HG03442 (cell line): ENCODE results near the gene USP34.
A peak's percentile ranks its signal among the peaks of the same experiment; 100 is the strongest.
"Not testable (repeated sequence)": the region's sequence is repeated elsewhere in the genome, so short reads cannot be mapped to it uniquely, and the experiment has no call there.

Experiments
- ATAC-seq: cut with Tn5 transposase; IDR thresholded peaks from one replicate; pipeline ENCODE4 v1.9.1; 2021; ENCODE audit warnings: mild to moderate bottlenecking, moderate library complexity; ENCODE audit not compliant: unreplicated experiment

USP34 gene

GRCh38 chr2:61470965-61471904 is at the start of gene USP34:
Gene USP34, minus strand, starts transcription at chr2:61471087. Its CDS starts 395 bp downstream, at chr2:61470692.
- ATAC-seq = peak; percentile 72

DNA sequence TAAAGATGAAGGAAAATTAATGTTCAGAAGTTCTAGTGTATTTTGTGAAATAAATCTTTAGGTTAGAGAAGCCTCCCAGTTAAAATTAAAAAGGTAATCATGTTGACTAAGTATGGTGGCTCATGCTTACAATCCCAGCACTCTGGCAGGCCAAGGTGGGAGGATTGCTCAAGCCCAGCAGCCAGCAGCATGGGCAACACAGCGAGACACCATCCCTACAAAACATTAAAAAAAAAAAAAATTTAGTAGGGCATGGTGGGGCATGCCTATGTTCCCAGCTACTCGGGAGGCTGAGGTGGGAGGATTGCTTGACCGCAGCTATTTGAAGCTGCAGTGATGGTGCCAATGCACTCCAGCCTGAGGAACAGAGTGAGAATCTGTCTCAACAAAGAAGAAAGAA is 49.4 kb upstream of the USP34 start:
- no peak for ATAC-seq

DNA sequence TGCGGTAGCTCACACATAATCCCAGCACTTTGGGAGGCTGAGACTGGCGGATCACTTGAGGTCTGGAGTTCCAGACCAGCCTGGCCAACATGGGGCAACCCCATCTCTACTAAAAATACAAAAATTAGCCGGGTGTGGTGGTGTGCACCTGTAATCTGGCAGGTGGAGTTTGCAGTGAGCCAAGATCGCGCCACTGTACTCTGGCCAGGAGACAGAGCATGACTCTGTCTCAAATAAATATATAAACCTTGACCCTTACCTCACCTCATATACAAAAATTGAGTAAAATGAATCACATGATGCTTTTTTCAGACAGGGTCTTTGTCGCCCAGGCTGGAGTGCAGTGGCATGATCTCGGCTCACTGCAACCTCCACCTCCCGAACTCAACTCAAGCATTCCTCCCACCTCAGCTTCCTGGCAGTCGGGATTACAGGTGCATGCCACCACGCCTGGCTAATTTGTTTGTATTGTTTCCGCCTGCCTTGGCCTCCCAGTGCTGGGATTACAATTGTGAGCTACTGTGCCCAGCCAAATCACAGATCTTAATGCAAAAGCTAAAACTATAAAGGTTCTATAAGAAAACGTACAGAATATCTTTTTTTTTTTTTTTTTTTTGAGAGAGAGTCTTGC is 42.0 kb upstream of the USP34 start:
- ATAC-seq = no peak

DNA sequence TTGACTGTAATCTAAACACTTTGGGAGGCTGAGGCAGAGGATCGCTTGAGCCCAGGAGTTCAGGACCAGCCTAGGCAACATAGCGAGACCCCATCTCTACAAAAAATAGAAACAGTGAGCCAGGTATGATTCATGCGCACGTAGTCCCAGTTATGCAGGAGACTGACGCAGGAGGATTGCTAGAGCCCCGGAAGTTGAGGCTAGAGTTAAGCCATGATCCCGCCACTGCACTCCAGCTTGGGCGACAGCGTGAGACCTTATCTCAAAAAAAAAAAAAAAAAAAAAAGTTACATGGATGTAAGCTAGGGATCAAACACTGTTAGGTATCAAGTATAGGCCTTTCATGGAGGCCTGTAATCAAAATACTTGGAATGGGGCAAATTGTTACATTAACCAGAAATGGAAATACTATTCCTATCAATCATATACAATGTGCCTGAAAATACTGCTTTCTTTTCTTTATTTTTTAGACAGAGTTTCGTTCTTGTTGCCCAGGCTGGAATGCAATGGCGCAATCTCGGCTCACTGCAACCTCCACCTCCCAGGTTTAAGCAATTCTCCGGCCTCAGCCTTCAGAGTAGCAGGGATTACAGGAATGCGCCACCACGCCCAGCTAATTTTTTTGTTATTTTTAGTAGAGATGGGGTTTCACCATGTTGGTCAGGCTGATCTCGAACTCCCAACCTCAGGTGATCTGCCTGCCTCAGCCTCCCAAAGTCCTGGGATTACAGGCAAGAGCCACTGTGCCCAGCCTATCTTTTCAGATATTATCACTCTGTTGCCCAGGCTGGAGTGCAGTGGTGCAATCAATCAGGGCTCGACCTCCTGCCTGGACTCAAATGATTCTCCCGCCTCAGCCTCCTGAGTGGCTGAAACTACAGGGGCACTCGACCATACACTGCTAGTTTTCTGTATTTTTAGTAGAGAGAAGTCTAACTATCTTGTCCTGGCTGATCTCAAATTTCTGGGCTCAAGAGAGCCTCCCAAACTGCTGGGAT is 40.1 kb upstream of the USP34 start:
- ATAC-seq = no peak

- no peak for ATAC-seq
Observed at GRCh38 chr2:61504949-61505348, 34.1 kb upstream of the USP34 start.

- ATAC-seq = no peak
Observed at GRCh38 chr2:61499060-61499459, 28.2 kb upstream of the USP34 start.

GRCh38 chr2:61493523-61493942 is 22.6 kb upstream of the USP34 start:
- ATAC-seq = no peak

- ATAC-seq = no peak
Observed at GRCh38 chr2:61492476-61492875, 21.6 kb upstream of the USP34 start.

- no peak for ATAC-seq
Observed at GRCh38 chr2:61485281-61485680, 14.4 kb upstream of the USP34 start.

DNA sequence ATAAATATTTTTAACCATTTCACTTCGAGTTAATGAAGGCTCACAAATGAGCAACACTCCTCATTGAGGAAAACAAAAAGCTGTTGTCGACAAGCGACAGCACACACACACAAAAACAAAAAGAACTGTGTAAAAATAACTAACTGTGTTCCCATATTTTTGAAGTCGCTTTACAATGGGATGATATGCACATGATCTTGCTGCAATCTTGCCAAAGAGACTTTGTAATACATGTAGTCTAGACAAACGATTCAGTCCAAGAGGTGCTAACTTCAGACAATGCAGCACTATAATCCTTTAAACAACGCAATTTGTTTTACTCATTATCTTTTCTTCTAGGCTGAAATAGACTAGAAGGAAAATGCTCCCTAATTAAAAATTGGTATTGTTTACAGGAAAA is 7.2 kb upstream of the USP34 start:
- no peak for ATAC-seq

DNA sequence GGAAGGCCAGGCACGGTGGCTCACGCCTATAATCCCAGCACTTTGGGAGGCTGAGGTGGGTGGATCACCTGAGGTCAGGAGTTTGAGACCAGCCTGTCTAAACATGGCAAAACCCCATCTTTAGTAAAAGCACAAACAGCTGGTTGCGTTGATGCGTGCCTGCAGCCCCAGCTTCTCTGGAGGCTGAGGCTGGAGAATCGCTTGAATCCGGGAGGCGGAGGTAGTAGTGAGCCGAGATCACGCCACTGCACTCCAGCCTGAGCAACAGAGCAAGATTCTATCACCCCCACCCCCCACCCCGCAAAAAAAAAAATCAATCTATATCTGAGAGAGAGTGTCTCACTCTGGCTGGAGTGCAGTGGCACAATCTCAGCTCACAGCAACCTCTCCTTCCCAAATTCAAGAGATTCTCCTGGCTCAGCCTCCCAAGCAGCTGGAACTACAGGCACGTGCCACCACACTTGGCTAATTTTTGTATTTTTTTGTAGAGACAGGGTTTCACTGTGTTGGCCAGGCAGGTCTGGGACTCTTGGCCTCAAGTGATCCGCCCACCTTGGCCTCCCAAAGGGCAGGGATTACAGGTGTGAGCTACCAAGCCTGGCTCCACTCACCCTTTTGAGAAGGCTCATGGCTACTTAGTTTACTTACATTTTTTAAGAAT is 6.2 kb upstream of the USP34 start:
- not testable (repeated sequence) for ATAC-seq

- ATAC-seq = no peak
Observed at GRCh38 chr2:61471905-61472805, 1.3 kb upstream of the USP34 start.

- peak; percentile 21 for ATAC-seq
Observed at GRCh38 chr2:61470122-61470951, 550 bp downstream of the USP34 start.

DNA sequence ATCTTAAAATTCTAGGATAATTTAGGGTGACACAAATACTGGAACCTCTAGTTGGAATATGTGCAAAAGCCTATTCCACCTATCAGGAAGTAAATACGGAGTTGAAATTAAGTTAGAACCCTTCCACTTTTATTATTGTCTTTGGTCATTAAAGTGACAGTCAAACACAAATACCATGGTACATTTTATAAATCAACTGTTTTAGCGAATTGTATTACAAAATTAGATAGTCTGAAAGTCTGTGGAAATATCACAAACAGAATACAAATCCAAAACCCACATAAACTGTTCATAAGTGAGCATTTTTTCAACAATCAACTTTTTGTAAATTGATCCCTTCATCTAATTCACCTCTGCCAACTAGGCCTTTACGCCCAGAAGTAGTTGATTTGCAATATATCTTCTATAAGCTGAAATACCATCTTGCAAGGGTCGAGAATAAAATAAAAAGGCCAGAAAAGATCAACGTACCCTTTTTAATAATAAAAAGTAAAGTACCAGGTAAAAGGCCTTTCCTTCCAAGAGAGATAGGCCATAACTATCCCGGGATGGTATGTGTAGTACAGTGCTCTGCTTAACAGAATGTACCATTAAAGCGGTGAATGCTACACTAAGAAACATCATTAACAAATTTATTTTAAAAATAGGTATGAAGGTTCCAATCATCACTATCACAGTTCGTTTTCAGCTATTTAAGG is 1.3 kb downstream of the USP34 start:
- no peak for ATAC-seq

DNA sequence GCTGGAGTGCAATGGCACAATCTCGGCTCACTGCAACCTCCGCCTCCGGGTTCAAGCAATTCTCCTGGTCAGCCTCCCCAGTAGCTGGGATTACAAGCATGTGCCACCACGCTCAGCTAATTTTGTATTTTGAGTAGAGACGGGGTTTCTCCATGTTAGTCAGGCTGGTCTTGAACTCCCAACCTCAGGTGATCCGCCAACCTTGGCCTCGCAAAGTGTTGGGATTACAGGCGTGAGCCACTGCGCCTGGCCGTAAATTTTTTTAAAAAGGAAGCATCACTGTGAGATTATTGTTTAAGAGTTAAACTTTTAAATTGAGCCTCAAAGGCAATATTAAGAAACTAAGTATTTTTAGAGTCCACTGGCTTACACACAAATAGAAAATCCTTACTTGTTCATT is 2.7 kb downstream of the USP34 start:
- not testable (repeated sequence) for ATAC-seq

- ATAC-seq = no peak
Observed at GRCh38 chr2:61465045-61465444, 5.8 kb downstream of the USP34 start.

DNA sequence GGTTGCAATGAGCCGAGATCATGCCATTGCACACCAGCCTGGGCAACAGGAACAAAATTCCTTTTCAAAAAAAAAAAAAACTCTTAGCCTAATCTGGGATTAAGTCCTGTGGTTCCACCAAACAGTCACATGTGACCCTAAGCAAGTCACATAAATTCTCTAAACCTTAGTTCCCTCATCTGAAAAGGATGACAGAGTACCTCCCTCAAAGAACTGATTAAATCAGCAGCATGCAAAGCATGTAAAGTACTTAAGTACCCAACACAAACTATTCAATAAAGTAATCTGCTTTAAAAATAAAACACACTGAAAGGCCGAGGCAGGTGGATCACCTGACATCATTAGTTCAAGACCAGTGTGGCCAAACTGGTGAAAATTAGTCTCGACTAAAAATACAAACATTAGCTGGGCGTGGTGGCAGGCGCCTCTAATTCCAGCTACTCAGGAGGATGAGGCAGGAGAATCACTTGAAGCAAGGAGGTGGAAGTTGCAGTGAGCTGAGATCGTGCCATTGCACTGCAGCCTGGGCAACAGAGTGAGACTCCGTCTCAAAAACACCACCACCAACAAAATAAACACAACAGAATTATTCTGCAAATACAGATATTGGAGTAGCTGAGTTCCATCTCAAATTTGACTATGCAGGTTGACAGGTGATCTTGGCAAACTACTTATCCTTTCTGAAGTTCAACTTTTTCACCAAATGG is 7.0 kb downstream of the USP34 start:
- ATAC-seq = peak; percentile 10
